GM18520 (cell line): ENCODE results near the gene TGM6.

ENCODE experiments used
- ATAC-seq: cut with Tn5 transposase; IDR thresholded peaks from one replicate; pipeline ENCODE4 v1.9.1; 2021; ENCODE audit not compliant: unreplicated experiment

The TGM6 gene

DNA sequence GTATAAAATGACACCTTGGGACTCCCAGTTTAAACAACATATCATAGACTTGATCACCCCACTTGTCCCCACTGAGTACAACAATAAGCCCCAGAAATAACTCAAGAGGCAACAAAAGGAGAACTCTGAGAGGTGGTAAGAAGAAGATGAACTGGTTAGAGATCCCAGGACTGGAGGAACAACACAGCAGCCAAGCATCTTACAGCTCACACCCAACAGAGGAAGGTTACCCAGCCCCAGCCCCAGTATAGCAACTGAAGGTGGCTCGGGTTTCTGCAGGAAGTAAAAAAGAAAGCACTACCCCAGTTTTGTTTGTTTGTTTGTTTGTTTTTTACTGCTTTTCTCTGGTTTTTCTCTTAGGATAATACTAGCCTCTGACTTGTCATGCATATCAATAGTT is 17.1 kb upstream of the TGM6 start:
- ATAC-seq, result no peak

DNA sequence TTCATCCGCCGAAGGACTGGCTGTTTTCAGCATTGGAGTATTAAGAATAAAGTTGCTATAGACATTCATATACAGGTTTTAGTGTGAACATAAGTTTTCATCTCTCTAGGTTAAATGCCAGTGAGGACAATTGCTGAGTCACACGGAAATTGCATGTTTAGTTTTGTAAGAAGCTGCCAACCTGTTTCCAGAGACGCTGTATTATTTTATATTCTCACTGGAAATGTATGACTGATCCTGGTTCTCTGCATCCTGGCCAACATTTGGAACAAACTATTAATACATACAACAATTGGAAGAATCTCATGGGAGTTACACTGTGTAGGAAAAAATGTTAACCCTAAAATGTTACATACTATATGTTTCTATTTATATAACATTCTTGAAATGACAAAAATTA is 16.7 kb upstream of the TGM6 start:
- no peak for ATAC-seq

DNA sequence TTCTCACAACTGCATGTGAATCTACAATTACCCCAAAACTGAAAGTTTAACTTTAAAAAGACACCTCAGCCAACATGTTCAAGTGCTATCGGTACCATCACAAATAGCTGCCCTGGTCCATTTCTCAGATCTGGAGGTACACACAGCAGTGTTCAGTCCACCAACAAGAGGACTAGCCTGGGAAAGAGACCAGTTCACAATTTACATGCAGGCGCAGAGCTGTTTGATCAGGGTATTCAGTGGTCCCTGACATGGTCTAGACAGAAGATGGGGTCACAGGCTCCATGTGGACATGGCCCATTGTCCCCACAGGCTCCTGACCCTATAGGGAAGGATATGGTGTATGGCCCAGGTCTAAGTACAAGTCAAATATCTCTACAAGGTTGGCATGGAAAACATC is 15.6 kb upstream of the TGM6 start:
- ATAC-seq, result no peak

DNA sequence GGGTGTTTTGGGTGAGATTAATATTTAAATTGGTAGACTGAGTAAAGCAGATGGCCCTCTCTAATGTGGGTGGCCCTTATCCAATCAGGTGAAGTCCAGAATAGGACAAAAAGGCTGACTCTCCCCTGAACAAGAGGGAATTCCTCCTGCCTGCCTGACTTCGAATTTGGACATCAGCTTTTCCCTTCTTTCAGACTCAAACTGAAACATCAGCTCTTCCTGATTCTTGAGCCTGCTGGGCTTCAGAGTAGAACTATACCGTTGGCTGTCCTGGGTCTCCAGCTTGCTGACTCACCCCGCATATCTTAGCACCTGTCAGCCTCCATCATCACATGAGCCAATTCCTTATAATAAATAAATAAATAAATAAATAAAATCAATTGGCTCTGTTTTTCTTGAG is 15.0 kb upstream of the TGM6 start:
- ATAC-seq, result no peak

DNA sequence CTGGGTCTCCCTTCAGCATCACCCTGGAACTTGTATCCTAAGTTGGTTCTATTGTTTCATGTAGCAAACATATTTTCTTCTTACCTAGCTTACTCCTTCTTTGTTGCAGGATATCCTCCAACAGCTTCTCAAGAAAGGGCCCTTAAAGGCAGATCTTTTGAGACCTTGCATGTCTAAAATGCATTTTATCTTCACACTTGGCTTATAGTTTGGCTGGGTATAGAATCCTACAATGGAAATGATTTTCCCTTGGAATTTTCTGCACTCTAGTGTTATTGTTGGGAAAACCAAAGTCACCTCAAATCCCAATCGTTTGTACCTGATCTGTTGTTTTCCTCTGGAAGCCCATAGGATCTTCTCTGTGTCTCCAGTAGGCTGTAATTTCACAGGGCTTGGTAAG is 12.1 kb upstream of the TGM6 start:
- ATAC-seq, result no peak

DNA sequence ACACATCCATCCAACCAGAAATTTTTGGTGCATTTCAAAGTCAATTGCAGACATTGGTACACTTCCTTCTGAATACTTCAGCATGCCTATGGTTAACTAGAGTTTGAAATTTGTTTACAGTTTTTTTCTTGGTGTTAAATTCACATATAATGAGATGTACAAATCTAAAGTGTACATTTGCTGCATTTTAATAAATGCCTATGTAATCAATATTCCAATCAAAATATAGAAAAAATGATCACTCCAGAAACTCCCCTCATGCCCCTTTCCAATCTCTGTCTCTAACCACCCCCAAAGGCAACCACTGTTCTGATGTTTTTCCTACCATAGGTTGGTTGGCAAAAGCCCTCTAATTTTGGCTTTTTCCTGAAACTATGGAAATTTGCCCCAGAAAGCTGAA is 7.6 kb upstream of the TGM6 start:
- no peak for ATAC-seq

DNA sequence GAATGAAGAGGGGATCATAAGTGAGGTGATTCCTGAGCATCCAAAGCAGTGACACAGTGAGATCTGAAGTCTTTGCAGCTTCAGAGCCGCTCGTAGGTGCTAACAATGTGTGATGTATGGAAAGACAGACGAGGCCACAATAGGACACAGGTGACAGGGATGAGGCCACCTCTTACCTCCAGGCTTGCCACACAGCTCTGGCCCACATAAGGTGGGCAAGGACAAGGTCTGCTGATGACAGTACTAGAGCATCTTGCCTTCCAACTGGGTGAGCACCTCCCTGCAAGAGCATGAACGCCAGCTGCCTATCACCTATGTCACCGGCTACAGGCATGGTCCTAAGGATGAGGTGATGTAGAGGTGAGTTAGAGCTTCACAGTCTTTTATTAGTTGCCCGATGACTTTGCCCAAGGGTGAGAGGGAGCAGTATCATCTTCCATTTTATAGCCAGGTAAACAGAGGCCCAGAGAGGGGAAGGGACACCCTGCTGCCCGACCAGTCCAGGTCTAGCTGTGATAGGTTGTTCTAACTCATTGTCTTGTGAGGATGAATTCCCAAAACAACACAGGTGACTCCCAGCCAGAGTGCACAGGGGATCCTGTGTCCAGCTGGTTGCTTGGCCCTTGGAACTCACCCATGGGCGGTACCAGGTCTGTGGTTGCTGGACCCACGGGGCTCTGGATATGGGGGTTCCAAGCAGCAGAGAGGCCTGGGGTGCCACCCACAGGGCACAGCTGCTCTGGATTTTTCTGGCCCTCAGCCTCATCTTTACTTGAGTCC is 6.2 kb upstream of the TGM6 start:
- no peak for ATAC-seq

DNA sequence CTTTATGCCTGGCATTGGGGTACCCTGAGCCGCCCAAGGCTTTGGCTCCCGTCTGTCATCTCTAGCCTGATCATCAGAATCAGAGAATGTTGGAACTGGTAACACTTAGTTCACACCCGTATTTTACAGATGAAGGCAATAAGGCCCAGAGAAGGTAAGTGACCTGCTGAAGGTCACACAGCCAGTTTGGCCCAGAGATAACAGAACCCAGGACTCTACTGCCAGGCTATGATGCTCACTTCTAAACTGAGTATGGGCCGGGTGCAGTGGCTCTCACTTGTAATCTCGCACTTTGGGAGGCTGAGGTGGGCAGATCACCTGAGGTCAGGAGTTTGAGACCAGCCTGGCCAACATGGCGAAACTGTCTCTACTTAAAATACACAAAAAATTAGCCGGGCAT is 1.8 kb upstream of the TGM6 start:
- no peak for ATAC-seq

DNA sequence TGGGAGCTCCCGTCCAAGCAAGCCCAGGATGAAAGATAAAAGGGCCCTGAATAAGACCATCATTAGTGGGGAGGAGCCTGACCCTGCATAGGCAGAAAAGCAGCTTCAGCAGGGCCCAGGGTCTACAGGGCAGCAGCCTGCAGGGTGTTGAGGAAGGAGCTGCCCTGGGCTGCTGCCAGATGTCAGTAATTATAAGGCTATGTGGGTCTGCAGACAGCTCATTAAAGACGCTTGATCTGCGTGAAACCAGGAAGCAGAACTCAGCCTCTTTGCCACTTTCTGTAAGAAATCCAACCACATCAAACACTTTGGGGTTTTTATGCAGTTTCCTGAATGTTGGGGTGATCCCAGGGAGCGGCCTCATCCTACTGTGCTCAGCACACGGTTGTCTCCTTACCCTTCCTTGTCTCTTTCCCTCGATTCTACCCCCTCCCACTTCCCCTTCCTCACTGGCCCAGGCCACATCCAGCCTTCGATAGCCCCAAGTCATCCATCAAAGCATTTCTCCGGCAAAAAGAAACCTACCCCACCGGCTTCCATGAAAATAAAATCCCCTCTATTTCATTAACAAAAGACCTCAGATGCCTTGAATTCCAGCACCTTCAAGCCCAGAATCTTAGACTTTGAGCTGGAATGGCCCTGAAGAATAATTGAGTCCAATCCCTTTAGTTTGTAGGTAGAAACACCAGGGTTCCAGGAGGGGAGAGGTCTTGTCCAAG is 1.0 kb upstream of the TGM6 start:
- ATAC-seq, result no peak

DNA sequence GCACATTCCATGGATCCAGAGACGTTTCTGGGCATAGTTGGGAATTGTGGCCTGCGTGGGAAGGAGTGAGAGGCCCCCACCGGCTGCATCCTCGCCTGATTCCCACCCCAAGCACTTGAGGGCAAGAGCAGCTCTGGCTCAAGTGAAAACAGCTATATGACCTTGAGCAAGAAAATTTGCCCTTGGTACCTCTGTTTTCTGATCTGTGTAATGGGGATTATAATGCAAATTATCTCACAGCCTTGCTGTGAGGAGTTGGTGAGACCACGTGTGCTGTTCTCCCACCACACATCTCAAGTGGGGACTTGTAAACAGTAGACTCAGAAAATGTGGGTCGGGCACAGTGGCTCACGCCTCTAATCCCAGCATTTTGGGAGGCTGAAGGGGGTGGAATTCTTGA is 602 bp downstream of the TGM6 start:
- no peak for ATAC-seq

DNA sequence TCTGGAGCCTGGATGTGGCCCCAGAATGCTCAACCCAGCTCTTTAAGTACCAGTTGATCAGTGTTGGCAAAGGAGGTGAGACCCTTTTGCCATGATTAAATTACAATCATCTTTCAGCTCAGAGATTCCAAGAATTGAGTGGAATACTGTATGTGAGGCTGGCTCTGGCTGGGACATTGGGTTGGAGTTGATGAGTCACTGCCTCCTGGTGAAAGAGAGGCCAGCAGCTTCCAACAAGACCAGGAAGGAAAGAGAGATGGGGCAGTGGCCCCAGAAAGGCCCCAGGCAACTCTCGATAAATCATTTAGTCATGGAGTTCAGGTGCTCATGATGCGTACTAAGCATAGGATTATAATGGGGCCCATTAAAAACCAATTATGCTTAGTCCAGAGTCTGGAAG is 2.1 kb downstream of the TGM6 start:
- ATAC-seq, result no peak

DNA sequence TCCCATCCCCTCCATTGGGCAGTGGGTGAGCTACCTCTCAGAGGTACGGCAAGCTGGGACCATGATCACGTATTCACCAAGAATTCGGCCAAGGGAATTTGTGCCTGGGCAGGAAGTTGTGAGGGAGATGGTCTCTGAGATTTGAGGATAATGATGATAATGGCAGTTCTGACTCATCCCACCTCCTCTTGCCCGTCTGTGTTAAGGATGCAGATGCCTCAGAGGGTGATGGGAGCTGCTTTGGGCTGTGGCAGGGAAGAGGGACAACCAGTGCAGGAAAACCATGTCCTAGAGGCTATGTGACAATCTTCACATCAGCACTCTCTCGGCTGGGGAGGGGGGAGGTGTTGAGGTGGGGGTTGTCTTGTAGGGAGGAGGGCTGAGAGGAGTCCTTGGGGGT is 4.3 kb downstream of the TGM6 start:
- no peak for ATAC-seq

DNA sequence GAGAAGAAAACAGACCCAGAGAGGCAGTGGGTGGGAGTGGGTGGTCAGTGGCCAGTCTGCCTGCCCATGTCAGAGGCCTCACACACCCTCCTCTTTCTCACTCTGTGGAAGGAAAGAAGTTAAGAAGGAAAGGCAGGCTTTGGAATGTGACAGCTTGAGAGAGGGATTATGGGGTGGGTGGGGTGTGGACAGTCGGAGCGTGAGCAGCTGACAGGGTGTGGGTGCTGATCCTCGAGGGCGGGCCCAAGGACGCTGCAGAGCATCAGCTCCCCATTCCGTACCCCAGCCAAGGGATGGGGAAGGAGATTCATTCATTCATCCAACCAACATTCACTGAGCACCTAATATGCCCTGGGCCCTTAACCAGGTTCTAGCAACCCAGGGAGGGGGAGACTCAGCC is 4.8 kb downstream of the TGM6 start:
- no peak for ATAC-seq

DNA sequence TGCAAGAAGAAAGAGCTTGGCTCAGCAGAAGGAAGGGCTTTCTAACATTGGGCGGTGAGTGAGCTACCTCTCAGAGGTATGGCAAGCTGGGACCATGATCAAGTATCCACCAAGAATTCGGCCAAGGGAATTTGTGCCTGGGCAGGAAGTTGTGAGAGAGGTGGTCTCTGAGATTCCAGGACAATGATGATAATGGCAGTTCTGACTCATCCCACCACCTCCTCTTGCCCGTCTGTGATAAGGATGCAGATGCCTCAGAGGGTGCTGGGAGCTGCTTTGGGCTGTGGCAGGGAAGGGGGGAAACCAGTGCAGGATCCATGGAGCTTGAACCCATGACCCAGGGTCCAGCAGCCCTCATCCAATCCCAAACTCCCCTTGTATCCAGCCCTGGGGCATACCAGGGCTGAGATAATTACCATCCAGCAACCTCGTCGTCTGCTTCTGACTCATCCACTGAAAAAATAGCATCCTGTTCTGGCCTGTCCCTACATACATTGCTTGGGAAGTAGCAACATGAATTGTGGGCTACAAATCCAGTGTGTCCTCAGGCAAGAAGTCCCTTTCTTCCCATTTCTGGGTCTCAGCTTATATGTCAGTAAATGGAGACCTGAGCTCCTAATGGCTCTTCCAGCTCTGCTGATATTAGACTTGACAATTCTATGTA is 5.9 kb downstream of the TGM6 start:
- ATAC-seq, result no peak

DNA sequence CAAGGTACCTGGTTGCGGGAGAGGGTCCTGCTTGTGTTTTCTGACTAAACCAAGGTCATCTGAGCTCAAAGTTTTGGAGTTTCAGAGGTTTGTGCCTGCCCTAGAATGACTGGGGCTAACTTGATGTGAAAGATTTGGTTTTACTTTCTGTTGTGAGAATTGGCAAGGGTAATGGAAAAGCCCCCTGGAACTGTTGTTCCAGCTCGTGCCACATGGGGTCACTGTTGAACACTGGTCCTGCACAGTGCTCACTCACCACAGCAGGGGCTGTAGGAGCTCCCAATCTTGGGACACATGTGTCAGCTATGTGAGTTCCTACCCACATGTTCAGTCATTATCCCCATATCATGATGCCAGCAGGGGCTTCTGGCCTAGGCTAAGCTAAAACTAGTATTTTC is 6.5 kb downstream of the TGM6 start:
- ATAC-seq, result no peak

DNA sequence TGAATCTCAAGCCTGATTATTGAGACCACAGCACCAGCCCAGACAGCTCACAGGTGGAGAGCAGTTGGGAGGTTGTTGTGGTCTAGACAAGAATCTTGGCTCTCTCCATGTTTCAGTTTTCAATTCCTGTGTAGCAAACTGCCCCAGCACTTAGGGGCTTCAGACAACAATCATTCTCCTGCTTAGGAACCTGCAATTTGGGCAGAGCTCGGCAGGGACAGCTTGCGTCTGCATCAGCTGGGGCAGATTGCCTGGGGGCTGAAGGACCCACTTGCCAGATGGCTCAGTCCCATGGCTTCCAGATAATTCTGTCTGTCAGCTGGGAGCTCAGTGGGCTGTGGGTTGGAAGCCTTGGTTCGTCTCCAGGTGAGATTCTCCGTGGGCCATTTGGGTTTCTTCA is 6.9 kb downstream of the TGM6 start:
- ATAC-seq, result no peak

DNA sequence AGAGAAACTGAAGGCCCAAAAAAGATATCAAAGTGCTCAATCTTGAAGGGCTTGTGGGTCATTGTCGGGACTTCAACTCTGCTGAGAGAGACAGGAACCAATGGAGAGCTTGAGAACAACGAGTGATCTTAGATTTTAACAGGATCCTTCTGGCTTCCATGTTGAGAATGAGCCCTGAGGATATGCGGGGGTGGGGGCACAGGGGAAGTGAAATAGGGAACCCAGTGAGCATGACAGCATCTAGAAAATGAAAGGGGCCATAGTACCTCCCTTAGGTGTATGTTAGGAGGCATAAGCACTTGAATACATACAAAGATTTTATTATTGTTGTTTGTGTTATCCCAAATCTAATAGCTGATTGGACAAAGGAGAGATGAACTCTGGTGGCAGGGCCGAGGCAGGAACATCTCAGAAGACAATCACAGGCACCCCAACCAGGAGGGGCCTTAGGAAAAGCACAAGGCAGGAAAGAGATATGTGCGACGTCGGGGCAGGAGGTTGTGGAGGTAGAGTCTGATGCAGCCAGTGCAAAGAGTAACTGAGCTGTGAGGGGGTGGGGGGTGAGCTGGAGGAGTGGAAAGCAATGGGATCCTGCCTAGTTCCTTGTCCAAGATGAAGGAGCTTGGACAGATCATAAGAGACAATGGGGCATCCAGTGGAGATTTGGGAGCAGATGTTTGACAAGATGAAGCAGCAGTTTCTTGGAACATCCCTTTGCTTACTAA is 10.4 kb downstream of the TGM6 start:
- no peak for ATAC-seq

DNA sequence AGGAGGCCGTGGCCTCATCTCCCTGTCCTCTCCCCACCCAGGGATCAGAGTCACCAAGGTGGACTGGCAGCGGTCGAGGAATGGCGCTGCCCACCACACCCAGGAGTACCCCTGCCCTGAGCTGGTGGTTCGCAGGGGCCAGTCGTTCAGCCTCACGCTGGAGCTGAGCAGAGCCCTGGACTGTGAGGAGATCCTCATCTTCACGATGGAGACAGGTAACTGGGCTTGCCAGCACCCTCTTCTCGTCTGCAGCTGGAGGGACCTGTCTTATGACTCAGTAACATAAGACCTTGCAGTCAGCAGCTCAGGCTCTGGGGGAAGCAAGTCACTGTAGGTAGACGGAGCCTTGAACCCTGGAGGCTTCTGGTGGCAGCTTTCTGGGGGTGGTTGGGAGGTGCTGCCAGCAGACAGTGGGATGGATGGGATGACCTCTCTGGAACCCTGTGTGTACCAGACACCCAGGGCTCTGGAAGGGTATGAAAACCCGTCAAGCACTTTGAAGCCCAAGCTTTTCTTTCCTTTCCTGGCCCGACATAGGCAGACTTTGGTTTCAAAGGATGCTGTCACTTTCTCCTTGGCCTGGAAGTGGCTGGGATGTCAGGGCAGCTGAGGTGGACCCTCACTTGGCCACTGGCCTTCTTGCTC is 13.8 kb downstream of the TGM6 start:
- no peak for ATAC-seq

DNA sequence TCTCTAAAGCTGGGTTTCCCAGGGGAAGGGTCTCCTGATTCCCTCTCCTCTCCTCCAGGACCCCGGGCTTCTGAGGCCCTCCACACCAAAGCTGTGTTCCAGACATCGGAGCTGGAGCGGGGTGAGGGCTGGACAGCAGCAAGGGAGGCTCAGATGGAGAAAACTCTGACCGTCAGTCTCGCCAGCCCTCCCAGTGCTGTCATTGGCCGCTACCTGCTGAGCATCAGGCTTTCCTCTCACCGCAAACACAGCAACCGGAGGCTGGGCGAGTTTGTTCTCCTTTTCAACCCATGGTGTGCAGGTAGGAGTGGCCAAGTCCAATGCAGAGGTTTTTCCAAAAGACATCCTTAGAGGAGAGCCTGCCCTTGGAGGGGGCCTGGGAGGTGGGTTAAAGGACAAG is 14.4 kb downstream of the TGM6 start:
- ATAC-seq, result no peak

DNA sequence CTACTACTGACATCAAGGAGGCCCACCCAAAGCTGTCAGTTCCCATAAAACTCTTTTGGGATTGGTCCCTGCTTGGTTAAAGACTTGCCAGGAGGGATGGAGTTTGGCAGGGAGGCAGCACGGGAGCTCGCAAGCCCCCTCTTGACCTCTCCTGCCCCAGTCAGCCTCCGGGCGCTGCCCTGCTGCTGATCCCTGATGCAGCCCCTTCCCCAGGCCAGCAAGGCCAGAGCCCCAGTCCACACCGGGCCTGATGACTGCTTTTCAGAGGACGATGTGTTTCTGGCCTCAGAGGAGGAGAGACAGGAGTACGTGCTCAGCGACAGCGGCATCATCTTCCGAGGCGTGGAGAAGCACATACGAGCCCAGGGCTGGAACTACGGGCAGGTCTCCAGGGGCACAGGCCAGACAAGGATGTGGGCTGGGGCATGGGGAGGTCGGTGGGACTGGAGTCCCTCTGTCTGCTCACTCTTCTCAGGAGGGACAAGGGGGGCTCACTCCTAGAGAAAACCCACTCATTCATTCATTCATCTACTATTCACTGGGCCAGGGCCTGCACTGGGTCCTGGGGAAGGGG is 15.6 kb downstream of the TGM6 start:
- ATAC-seq, result no peak

DNA sequence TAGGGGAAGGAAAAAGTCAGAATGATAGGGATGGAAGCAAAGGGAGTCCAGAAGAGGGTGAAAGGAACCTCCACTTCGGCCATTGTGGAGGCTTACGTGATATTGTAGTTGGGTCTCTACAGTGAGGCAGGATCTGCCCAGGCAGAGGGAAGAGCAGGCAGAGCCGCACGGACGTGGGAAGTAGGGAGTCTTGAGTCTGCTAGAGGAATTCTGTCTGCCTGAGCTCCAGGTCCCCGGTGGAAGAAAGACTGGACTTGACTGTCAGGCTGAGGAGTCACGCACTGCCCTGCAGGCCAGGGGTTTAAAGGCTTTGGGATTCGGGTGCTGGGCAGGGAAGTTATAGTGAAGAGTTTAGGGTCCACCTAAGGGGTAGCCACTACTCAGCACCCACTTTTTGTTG is 16.4 kb downstream of the TGM6 start:
- no peak for ATAC-seq
